HG02885 (cell line): ENCODE measurements around the gene UPK3A.

Experiments
- ATAC-seq: cut with Tn5 transposase; IDR thresholded peaks from one replicate; pipeline ENCODE4 v1.9.1; 2021; ENCODE audit warnings: mild to moderate bottlenecking; ENCODE audit not compliant: unreplicated experiment, poor library complexity

Gene UPK3A

DNA sequence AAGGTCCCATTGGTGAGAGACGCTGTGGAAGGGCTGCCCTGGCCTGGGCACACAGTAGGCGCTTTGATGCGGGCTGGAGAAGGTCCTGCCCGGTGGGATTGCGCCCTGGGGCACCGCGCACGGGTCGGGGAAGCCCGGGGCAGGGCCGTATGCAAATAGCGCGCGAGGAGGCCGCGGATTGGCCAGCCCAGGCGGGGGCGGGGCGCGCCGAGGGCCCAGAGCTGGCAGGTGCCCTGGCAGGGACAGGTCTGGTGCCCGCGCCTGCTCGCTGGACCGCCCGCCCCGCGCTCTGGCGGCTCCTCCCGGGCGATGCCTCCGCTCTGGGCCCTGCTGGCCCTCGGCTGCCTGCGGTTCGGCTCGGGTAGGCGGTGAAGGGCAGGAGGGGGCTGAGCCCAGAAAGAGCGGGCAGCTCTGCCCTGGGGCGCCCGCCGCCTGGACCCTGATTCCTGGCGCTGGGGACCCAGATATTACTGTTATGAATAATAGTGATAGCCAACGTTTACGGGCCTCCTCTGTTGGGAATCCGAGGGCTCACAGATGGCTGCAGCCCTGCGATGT lies at the start of gene UPK3A:
Gene UPK3A (plus strand): TSS at position 245 of the 558 bp plus-strand sequence. CDS start 65 bp downstream, at position 310.
- ATAC-seq, result no peak

DNA sequence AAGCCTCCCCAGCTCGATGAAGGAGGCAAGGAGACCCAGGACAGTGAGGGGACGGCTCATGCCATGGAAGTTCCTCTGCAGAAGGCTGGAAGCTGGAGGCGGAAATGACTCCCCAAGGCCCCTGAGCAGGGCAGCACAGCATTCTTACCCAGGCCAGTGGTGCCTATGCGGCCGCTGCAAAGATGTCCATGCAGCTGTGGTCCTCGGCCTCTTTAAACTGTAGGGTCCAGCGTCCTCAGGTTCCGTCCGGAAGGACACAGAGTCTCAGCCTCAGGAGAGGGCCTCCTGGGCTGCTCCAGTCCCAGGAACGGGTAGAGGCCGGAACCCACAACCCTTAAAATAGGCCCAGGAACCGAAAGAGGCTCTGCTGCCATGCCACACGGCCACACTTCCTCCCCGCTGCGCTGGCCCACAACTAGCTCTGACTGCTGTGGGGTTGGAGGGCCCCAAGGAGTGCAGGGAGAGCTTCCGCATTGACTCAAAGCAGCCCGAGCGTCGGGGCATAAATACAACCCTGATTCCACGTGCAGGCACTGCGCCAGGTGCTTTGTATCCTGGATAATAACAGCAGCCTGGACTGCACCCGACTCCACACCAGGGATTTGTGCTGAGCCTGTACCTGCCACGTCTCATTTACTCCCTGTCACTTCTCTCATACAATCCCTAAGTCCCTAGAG lies 49.5 kb upstream of the UPK3A start:
- ATAC-seq, result peak; percentile 67

- ATAC-seq, result peak; percentile 14
Observed at GRCh38 chr22:45235851-45236342, 48.9 kb upstream of the UPK3A start.

GRCh38 chr22:45237065-45237990 lies 47.4 kb upstream of the UPK3A start:
- no peak for ATAC-seq

GRCh38 chr22:45238076-45238956 lies 46.4 kb upstream of the UPK3A start:
- no peak for ATAC-seq

DNA sequence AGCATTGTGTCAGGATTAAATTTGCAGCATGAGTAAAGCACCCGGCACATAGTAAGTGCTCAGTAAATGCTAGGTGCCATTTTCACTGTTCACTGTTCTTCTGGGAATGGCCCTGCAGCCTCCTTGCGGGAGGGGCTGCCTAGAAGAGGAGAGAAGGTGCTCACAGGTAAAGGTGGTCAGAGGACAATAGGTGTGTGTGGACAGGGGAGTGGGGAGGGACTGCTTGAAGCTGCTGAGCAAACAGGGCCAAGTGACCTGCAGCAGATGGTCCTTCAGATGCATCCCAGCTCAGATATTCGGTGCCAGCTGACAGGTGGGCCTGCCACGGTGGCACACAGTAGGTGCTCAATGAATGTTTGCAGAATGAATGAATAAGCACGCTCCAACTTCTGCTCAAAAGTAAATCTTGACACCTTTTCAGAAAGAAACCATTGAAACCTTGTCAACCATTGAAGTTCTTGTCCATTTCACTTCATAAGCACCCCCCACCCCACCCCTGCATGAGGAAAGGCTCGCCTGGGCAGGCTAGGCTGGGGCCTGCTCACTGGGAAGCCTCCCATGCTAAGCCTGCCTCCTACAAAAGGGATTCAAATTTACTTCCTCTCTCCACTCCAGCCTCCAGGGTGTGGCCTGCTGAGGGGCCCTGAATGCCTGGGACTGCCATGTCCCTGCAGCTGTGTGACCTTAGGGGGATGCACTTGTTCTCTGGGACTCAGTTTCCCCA lies 45.6 kb upstream of the UPK3A start:
- ATAC-seq, result no peak

- ATAC-seq, result no peak
Observed at GRCh38 chr22:45239681-45240051, 45.1 kb upstream of the UPK3A start.

DNA sequence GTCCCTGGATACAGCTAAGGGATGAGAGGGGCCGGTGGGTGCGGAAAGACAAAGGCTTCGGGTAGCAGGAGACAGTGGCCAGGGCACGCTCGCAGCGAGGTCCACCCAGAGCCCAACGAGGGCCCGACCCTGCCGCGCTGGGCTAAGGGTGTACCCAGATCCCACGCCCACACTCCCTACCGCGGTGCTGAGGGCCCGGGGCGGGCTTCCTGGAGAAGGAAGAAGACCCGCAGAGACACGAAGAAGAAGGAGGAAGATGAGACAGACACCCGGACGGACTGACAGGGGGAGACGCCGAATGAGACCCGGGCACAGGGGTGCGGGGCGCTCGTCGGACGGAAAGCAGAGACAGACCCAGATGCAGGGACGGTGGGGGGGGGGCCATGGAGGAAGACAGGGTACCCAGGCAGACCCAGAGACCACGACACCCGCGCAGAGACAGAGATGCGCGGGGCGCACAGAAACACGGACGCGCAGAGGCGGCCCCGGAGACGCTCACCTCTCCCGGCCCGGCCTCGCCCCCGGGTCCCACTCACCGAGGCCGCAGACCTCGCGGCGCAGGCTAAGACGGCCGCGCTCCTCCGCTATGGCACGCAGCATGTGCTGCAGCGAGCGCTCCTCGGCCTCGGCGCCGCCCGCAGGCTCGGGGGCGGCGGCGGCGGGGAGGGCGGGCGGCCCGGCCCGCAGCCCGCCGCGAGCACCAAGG lies 44.5 kb upstream of the UPK3A start:
- ATAC-seq, result peak; percentile 3

GRCh38 chr22:45240810-45241631 lies 43.7 kb upstream of the UPK3A start, which contains the start of gene KIAA0930:
TSS of gene KIAA0930 (minus strand) at chr22:45240894. CDS start at chr22:45240703, 191 bp downstream.
- peak; percentile 72 for ATAC-seq

DNA sequence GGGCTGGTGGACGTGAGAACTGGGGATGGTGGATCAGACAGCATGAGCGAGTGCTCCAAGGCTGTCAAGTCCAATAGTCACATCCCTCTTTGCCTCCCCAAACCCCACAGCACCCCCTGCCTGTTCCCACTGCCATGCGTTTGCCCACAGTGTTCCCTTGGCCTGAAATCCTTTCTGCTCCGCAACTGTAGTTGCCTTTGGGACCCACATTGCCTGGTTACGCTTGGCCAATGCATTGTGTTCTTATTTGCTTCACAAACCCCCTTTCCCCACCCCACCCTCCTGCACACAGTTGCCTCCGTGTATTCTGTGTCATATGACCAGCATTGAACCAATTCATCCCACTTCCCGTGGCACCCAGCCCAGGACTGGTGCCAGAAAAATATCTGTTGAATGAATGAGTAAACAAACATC lies 42.0 kb upstream of the UPK3A start:
- no peak for ATAC-seq

GRCh38 chr22:45244916-45245315 lies 39.8 kb upstream of the UPK3A start:
- ATAC-seq, result no peak

GRCh38 chr22:45246060-45246985 lies 38.4 kb upstream of the UPK3A start:
- no peak for ATAC-seq

GRCh38 chr22:45248832-45249561 lies 35.8 kb upstream of the UPK3A start:
- ATAC-seq, result peak; percentile 66

- no peak for ATAC-seq
Observed at GRCh38 chr22:45251825-45252224, 32.9 kb upstream of the UPK3A start.

- no peak for ATAC-seq
Observed at GRCh38 chr22:45253039-45253641, 31.6 kb upstream of the UPK3A start.

DNA sequence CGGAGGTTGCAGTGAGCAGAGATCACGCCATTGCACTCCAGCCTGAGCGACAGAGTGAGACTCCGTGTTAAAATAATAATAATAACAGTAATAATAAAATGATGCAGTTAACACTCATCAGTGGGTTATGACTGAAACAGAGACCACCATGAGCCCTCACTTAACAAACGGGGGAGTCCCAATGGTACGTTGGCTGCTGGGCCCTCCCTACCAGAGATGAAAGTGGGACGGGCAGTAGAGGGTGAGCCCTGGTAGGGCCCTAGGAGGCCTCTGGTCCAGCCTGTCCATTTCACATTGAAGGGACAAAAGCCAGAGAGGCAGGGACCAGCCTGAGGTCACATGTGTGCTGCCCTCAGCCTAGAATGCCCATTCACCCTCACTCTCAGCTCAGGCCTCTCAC lies 30.4 kb upstream of the UPK3A start:
- no peak for ATAC-seq
